ENCODE data around the gene SPINT2. TPM values are rescaled to one million over a fixed set of nuclear protein-coding genes. Genes with fewer than 3 reads are reported as not detected.
A peak's percentile ranks its signal among the peaks of the same experiment; 100 is the strongest.

SPINT2 gene
- total and polyA plus RNA-seq, 2 donors (not counting 1 experiment from before 2014, with no cell fraction given), result 50.0 to 70.0 TPM

- TF ChIP-seq, protein P1, sequence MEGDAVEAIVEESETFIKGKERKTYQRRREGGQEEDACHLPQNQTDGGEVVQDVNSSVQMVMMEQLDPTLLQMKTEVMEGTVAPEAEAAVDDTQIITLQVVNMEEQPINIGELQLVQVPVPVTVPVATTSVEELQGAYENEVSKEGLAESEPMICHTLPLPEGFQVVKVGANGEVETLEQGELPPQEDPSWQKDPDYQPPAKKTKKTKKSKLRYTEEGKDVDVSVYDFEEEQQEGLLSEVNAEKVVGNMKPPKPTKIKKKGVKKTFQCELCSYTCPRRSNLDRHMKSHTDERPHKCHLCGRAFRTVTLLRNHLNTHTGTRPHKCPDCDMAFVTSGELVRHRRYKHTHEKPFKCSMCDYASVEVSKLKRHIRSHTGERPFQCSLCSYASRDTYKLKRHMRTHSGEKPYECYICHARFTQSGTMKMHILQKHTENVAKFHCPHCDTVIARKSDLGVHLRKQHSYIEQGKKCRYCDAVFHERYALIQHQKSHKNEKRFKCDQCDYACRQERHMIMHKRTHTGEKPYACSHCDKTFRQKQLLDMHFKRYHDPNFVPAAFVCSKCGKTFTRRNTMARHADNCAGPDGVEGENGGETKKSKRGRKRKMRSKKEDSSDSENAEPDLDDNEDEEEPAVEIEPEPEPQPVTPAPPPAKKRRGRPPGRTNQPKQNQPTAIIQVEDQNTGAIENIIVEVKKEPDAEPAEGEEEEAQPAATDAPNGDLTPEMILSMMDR (IDR thresholded peaks at IDR 0.05), result no peak
- TF ChIP-seq EZH2 (IDR thresholded peaks at IDR 0.05; ENCODE audit: borderline replicate concordance, insufficient read depth, low read depth, low read length, poor library complexity, severe bottlenecking), result no peak
- Mint-ChIP-seq H3K27me3 (no peaks in the 10 kb centered on the region), H3K4me3 (no peak overlapping the region), H3K9me3 (ENCODE audit: insufficient read depth) (no peaks in the 10 kb centered on the region), H3K27ac (no peak overlapping the region), H3K4me1 (peaks cover 12% of the 10 kb centered on the region)
- Histone ChIP-seq H2AFZ (ENCODE audit: insufficient read depth, low read depth, low read length, poor library complexity, severe bottlenecking) (no peak overlapping the region), H3K9ac (ENCODE audit: low read length) (no peak overlapping the region), H3K36me3 (replicated peaks in 1 of 2; ENCODE audit: control extremely low read depth in 1 of 2, control insufficient read depth in 1 of 2, extremely low read depth in 1 of 2, insufficient read depth in 2 of 2, low read length in 1 of 2) (peaks cover 4 to 6% of the 10 kb centered on the region in 2 experiments), H3K9me3 (ENCODE audit: control extremely low read depth in 1 of 3, control insufficient read depth in 2 of 3, insufficient read depth in 1 of 3, low read length in 2 of 3) (no peaks in the 10 kb centered on the region), H3K4me1 (ENCODE audit: control insufficient read depth in 2 of 2, insufficient read depth in 2 of 2, low read length in 2 of 2) (no peaks in the 10 kb centered on the region), H3K27ac (ENCODE audit: low read length in 2 of 2) (no peak overlapping the region), H3K79me2 (ENCODE audit: control insufficient read depth, insufficient read depth, low read length) (peaks cover 37% of the 10 kb centered on the region), H4K20me1 (ENCODE audit: control insufficient read depth, insufficient read depth, low read length, poor library complexity, severe bottlenecking) (peaks cover 11% of the 10 kb centered on the region), H3K4me2 (replicated peaks; ENCODE audit: low read depth, low read length, poor library complexity, severe bottlenecking) (no peak overlapping the region), H3K4me3 (ENCODE audit: control extremely low read depth in 1 of 5, extremely low read depth in 1 of 5, insufficient read depth in 1 of 5, low read depth in 2 of 5, low read length in 4 of 5) (no peak overlapping the region), H3K27me3 (replicated peaks in 1 of 4; ENCODE audit: control extremely low read depth in 1 of 4, control insufficient read depth in 3 of 4, insufficient read depth in 4 of 4, low read length in 3 of 4) (no peaks in the 10 kb centered on the region)
- POLR2A ChIA-PET, result no interaction called here
- ATAC-seq (ENCODE audit: low read depth), result no peak
- CTCF ChIA-PET, result no interaction called here
- no CpG with 5 or more reads among the region's 2 CpGs for WGBS (ENCODE audit: insufficient coverage)
- intact Hi-C loops (cut with micrococcal nuclease), result no loop called here
- DNase-seq, result no peak
These were observed 14.4 kb downstream of the SPINT2 start for GRCh38 chr19:38278751-38279150.

- CTCF ChIA-PET, result no interaction called here
- peak overlapping the region; percentile 59 for H3K27ac Mint-ChIP-seq
- POLR2A ChIA-PET, result no interaction called here
These were observed 15.9 kb downstream of the SPINT2 start for GRCh38 chr19:38280030-38280921.

More at GRCh38 chr19:38280030-38280921, 15.9 kb downstream of the SPINT2 start:
- Histone ChIP-seq H2AFZ (ENCODE audit: insufficient read depth, low read depth, low read length, poor library complexity, severe bottlenecking) (no peak overlapping the region), H3K27ac (ENCODE audit: low read length in 2 of 2) (no peak overlapping the region), H3K4me3 (ENCODE audit: control extremely low read depth in 1 of 5, extremely low read depth in 1 of 5, insufficient read depth in 1 of 5, low read depth in 2 of 5, low read length in 4 of 5) (no peak overlapping the region), H3K36me3 (replicated peaks in 1 of 2; ENCODE audit: control extremely low read depth in 1 of 2, control insufficient read depth in 1 of 2, extremely low read depth in 1 of 2, insufficient read depth in 2 of 2, low read length in 1 of 2) (peaks cover 4 to 6% of the 10 kb centered on the region in 2 experiments), H4K20me1 (ENCODE audit: control insufficient read depth, insufficient read depth, low read length, poor library complexity, severe bottlenecking) (peaks cover 11% of the 10 kb centered on the region), H3K79me2 (ENCODE audit: control insufficient read depth, insufficient read depth, low read length) (peaks cover 25% of the 10 kb centered on the region), H3K4me1 (ENCODE audit: control insufficient read depth in 2 of 2, insufficient read depth in 2 of 2, low read length in 2 of 2) (peaks cover 10 to 14% of the 10 kb centered on the region in 2 donors), H3K9ac (ENCODE audit: low read length) (no peak overlapping the region), H3K4me2 (replicated peaks; ENCODE audit: low read depth, low read length, poor library complexity, severe bottlenecking) (no peak overlapping the region), H3K9me3 (ENCODE audit: control extremely low read depth in 1 of 3, control insufficient read depth in 2 of 3, insufficient read depth in 1 of 3, low read length in 2 of 3) (no peaks in the 10 kb centered on the region), H3K27me3 (replicated peaks in 1 of 4; ENCODE audit: control extremely low read depth in 1 of 4, control insufficient read depth in 3 of 4, insufficient read depth in 4 of 4, low read length in 3 of 4) (no peaks in the 10 kb centered on the region)
- intact Hi-C loops (cut with micrococcal nuclease), result no loop called here
- Mint-ChIP-seq H3K9me3 (ENCODE audit: insufficient read depth) (no peaks in the 10 kb centered on the region), H3K4me3 (no peak overlapping the region), H3K4me1 (peaks cover 23% of the 10 kb centered on the region), H3K27me3 (no peaks in the 10 kb centered on the region)
- ATAC-seq (ENCODE audit: low read depth) (no peak), DNase-seq (no peak)
- TF ChIP-seq, protein P1 (IDR thresholded peaks at IDR 0.05), result no peak
- TF ChIP-seq EZH2 (IDR thresholded peaks at IDR 0.05; ENCODE audit: borderline replicate concordance, insufficient read depth, low read depth, low read length, poor library complexity, severe bottlenecking), result no peak
- WGBS (ENCODE audit: insufficient coverage), result 97% methylated on average over 11 of the region's 17 CpGs

All from B cell (primary cell).